ENCODE measurements around the gene CARD18.

CARD18 gene, protein sequence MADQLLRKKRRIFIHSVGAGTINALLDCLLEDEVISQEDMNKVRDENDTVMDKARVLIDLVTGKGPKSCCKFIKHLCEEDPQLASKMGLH

DNA sequence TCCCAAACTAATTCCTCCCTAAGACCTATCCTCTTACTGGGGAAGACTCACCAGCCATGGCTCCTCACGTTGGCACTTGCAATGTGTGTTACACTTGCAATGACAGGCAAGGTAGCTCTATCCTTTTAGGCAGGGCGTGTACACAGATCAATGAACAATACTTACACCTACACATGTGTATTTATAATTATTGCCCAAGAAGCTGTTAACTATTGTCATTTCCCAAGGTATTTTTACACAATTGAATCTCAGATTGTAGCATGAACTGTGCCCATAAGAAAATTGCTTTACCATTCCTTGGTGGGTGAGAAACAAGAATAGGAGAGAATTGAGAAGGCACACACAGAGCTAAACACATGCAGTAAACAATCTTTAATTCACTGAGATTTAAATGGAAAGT is at the start of gene CARD18:
TSS of gene CARD18 (minus strand) at position 101 of the 400 bp plus-strand sequence. CDS start at position 58, 43 bp downstream.
- no peak for DNase-seq (ENCODE audit: low spot score)

DNA sequence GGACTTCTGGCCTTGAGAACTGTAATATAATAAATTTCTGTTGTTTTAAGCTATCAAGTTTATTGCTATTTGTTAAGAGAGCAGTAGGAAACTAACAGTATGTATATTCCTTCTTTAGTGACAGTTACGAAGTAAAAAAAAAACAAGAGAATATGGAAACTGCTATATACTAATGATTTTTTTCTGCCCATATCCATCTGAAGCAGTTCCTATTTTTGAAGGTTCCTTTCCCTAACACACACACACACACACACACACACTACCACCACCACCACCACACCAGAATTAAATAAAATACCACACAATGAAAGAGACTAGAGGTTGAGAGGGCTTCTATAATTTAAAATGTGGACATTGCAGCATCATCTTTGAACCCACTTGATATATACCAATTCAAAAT is 44.4 kb upstream of the CARD18 start:
- no peak for DNase-seq (ENCODE audit: low spot score)

DNA sequence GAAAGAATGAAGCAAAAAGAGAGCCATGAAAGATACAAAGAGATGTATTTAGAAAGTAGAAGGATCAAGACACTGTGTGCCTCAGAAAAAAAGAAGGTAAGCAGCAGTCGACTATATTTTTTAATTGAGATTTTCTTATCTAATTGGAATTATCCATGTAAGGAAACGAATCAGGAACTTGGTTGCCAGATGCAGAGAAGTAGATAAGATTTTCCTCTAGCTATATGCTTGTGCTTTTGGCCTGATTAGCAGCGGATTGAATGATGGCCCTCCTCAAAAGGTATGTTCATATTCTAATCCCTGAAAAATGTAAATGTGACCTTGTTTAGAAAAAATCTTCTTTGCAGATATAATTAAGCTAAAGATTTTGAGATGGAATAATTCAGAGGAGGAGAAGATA is 43.9 kb upstream of the CARD18 start:
- no peak for DNase-seq (ENCODE audit: low spot score)

DNA sequence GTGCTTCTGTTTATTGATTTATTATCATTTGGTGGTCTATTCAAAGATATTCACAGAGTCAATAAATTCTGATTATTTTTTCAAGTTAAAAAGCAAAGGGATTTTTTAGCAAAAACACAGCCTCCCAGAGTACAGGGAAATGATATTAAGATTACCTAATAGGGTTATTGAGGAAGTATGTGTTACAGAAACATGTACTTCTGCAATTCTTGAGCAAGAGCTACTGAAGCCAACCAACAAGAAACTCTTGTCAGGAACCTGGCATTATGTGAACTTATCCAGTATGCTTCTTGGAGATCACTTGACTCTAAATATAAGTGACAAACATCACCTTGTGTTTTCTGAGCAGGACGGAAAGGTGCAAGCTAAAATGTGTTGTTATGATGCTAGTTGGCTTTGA is 42.0 kb upstream of the CARD18 start:
- no peak for DNase-seq (ENCODE audit: low spot score)

DNA sequence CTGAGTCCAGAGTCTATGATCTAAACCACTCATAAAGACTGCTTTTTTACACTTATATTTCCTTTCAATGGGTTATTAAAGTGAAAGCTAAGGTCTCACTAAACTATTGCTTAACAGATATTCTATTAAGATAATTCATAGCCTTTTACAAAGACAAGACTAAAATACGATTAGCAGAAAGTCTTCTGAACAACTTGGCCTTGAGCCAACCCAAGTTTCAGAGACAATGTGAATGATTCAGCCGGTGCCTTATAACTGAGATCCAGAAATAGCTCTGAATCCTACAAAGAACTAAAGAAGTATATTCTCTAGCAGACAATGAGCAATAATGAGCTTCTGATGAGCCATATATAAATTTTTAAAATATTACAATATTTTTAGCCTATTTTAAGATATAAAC is 41.5 kb upstream of the CARD18 start:
- DNase-seq (ENCODE audit: low spot score): no peak

DNA sequence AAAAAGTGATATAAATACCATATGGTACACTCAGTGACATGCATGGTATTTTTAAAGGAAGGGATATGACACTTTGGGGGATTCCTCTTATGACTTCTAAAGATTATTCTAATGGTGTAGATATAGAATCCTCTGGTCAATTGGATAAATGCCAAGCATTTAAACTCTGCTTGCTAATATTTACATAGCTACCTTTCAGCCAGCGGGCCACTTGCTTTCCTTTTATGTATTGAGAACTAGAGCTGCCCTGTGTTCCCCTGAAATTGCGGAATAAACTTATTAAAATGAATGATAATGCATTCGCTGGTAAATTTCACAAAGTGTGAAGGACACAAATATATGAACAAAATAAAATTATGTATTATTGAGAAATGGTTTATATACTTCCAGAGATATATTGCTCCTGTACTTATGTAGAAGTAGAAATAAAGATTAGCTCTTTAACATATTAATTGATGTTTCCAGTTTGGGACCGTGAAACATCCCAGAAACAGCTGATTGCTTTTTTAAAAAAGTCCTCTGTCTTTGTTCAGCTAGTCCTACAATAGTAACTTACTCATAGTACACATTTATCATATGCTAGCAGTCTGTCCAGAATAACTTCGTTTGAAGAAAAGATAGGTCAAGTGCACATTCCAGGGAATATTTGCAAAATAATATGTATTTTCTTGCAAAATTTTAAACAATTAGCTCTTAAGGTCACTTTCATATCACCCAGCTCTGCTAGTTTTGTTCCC is 40.1 kb upstream of the CARD18 start:
- no peak for DNase-seq (ENCODE audit: low spot score)

DNA sequence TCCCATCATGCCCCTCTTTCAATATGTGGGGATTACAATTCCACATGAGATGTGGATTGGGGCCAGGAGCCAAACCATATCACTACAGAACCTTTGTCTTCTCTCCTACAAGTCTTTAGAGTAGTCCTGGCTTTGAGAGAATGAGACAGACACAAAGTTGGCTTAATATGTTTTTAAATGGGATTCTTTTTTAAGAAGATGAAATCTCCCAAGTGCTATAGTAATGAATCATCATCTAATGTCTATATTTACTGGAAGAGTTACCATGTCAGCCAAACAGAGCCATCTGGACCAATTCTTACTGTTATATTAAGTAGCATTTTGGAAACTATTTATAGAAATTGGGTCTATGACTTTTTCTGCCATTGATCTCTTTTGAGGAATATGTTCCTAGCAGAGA is 38.1 kb upstream of the CARD18 start:
- DNase-seq (ENCODE audit: low spot score): no peak

DNA sequence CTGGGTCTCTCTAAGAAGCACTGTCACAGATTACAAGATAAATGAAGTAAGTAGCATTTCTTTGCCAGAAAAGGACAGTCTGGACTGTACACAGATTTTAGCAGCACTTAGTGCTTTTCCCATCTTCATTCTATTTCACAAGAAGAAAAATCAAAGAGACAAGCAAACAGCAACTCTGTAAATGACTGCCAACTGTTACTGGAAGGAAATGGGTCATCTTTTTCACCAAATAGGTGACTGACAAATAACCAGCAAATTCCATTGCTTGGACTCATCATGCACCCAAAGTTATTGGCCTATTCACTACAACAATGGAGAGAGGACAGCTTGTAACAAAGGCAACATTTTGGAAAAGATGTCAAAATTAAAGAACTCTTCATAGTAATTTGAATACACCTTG is 28.9 kb upstream of the CARD18 start:
- DNase-seq (ENCODE audit: low spot score): no peak

DNA sequence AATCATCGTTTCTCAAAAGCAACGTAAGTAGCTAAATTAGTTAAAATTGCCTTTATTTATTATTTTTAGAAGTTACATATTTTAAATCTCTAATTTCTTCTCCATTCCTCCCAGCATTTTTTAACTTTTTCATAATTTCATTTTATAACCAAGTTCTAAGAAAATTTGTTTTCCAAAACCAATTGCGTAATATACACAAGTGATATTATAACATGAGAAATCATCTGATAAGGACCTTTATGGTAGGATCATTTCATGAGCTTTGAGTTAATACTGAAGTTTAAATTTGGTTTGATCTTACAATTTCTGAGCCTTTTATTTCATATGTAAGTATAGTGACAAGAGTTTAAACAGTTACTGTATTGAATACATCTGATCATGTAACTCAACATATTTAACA is 27.7 kb upstream of the CARD18 start:
- no peak for DNase-seq (ENCODE audit: low spot score)

DNA sequence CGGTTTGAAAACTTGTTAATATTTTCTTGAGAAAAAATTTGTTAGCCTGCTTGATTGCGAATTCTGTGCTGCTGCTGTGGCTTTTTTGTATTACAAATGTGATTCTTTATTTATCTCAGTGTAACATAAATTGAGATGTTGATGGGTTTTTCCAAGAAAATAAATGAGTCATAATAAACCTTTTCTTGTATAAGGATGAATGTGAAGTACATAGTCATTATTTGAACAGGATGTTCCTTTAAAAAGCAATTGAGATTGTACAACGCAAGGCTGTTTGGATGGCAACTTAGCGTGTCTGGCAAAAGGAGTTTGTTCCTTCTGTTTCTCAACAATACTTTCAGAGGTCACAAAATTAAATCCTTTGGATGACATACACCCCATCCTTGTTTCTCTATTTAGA is 24.6 kb upstream of the CARD18 start:
- no peak for DNase-seq (ENCODE audit: low spot score)

DNA sequence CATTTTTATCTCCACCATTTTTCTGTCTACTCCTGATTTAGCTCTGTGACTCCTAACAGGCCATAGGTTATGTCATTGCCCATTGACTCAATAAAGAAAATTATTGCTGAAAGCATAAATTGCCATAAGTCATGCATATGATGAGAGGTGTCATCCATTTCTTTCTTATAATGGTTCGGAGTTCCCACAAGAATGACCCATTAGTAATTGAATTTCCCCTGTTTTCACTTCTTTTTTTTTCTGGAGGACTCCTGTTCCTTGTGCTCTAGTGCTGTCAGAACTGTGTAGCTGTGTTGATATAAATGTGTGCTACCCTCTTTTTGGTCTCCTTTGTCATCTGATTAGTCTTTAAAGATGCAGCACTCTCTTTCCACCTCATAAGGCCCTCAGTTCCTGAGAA is 22.9 kb upstream of the CARD18 start:
- no peak for DNase-seq (ENCODE audit: low spot score)

DNA sequence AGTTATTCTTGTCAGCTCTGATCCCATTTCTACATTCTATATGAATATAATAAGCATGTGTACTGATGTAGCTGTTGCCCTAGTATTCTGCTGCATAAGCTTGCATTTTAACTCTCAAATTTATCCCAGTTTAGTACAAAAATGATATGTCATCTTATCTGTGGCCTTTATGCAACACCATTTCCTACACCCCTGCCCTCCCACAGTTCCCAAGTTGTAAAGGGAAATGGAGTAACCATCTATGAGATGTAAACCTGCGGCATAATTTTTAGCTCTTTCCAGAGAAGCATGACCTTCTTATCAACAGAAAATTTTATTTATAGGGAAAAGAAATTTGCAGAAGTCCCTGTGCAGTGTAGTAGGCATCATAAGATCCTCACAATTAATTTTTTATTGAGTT is 18.9 kb upstream of the CARD18 start:
- no peak for DNase-seq (ENCODE audit: low spot score)

DNA sequence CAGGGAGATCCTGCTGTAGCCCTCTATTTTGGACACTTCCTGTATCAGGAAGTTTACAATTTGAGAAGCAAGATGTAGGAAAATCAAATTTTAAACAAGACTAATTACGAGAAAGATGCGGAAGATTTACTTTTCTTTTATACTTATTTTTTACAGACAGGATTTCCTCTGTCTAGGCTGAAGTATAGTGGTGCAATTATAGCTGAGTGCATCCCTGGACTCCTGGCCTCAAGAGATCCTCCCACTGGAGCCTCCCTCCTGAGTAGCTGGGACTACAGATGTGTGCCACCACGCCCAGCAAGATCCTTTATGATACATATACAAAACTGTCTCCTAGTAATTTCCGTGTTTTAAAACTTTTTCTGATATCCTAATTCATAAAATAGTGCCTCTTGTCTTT is 17.2 kb upstream of the CARD18 start:
- no peak for DNase-seq (ENCODE audit: low spot score)

DNA sequence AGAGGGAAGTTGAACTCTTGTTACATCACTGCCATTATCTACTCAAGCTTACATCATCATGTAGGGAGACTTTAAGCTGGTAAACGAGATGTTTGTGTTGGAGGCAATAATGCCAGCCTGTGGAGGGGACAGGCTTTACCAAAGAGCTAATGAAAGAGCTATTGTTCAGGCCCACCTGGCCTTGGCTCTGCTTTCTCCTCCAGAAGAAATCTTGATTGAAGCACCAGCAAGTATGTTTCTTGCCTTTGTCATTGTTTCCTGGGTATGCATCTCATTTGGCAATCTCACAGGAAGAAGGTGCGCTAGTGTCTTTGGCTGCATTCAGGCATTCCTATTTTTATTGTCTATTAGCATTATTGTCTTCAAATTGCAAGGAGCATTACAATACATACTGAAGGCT is 16.7 kb upstream of the CARD18 start:
- no peak for DNase-seq (ENCODE audit: low spot score)

DNA sequence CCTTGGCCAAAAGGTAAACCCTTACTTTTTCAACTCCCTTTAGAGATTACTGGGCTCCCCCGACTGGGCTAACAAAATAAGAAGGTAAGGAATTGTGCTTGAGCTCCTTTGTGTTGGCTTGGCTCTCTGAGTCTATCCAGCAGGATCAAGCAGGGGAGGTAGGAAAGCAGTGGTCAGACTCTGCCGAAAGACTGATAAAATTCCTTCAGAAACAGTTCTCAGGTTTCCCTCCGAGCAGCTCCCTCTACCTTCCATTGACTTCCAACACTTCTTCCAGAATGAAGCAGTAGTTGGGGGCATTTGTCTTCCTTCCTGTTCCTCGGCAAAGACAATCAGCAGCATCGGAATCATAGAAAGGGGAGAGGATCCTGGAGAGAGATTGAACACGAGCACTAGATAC is 16.1 kb upstream of the CARD18 start:
- DNase-seq (ENCODE audit: low spot score): no peak

DNA sequence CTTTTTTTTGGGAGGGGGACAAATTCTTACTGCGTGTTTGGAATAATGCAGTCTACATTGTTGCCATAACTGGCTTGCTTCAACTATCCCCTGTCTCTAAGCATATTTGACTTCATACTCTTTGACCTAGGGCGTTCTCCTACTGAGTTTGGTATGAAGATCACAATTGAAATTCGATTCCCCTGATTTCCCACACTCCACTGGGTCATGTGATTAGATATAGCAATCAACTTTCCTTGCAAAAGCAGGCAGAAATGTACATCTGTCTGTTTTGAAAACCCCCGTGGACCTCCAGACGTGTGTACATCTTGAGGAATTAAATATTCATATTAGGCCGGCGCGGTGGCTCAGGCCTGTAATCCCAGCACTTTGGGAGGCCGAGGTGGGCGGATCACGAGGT is 13.8 kb upstream of the CARD18 start:
- DNase-seq (ENCODE audit: low spot score): no peak

DNA sequence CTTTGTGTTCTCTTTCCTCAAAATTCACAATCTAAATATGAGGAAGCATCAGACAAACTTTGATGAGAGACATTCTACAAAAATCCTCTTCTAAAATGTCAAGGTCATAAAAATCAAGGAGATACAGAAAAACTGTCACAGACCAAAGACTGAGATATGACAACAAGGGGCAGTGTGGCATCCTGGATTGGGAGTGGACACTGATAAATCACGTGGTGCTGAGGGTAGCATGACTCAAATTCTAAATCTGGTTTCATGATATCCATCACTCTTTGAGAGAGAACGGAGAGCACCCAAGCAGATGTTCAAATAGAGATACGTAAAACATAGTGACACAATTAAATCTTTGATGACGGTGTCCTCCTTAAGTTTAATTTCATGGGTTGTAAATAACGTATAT is 13.0 kb upstream of the CARD18 start:
- DNase-seq (ENCODE audit: low spot score): no peak

DNA sequence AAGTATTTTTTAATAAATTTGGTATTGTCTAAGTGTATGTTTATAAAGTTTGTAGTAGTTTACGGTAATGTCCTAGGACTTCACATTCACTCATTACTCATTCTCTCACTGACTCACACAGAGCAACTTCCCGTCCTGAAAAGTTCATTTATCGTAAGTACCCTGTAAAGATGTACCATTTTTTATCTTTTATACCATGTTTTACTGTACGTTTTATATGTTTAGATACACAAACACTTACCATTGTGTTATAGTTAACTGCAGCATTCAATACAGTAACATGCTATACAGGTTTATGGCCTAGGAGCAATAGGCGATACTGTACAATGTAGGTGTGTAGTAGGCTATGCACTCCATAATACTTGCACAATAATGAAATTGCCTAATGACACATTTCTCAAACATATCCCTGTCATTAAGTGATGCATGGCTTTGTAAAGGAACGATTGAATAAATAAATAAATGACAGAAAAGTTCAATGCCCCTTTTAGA is 12.5 kb upstream of the CARD18 start:
- no peak for DNase-seq (ENCODE audit: low spot score)

DNA sequence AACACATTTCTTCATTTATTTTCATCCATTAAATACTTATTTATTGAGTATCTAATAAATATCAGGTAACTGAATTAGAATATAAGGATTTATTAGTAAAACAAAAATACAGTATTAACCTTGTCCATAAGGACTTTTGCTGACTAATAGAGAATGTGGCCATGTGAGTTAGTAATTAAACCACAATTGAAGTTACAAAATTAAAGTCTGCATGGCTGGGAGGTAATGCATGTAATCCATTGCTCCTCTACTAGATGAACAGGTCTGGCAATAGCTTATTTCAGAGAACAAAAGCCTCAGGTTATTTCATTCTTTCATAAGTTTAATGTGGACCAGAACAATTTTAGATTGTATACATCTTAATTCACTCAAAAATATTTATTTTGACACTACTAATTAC is 9.9 kb upstream of the CARD18 start:
- no peak for DNase-seq (ENCODE audit: low spot score)

DNA sequence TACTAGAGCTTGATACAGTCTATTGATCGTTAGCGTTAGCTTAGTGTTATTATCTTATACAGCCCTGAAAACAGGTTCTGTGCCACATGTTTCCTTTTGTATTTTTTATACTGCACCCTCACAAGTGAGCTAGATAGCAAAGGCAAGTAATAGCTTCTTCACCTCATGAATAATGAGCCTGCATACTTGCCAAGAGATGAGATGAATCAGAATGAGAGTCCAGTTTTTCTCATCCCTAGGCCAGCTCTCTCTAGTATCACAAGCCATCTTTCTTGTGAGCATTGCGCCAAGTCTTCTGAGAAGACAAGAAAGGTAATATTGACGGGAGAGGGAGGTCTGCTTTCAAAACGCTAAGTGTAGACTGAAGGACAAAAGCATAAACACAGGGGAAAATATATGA is 8.7 kb upstream of the CARD18 start:
- DNase-seq (ENCODE audit: low spot score): no peak

DNA sequence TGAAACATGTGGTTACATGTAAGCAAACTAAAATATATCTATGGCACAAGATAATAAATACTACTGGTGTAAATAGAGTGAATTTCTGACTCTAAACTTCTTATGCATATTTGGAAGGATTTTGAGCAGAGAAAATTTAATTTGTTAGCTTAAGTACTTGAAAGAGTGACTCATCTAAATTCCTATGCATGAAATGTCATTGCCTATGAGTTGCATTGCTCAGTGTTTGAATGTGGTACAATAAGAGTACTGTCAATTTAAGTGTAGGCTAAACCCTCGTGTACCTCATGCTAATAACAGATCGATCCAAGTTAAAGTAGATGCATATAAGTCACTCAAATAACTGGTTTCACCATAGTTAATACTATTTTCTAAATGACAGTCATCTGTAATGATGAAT is 5.3 kb upstream of the CARD18 start:
- no peak for DNase-seq (ENCODE audit: low spot score)

DNA sequence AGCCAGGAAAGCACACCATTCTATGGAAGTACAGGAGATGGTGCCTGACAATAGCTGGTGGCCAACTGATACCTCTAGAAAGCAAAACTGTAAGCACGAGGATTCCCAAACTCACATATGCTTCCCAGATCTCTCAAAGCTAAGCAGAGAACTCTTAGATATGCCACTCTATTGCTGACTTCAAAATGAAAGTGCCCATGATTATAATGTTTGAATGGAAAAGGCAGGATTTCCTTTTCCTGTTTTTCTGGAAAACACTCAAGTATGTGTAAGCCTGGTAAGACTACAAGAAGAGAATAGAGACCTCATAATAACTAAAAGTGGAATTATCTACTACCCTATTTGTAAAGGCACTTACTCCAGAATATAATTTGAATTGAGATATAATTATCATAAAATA is 2.6 kb upstream of the CARD18 start:
- no peak for DNase-seq (ENCODE audit: low spot score)

DNA sequence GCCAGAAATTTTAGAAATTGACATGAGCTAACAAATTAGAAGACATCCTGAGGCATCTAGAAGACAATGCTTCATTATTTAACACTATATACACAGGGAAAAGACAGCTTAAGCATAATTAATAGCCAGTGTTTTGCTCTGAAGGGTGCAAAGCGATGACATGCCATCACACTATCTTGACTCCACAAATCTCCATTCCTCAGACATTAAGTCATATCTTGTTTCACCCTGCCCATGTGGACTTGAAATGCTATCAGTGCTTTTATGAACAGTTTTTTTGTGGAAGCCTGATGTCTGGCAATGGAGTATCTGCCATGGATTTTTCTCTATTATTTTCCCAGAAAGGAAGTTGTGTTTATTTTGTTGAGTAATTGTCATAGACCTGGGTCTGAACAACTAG is 2.3 kb downstream of the CARD18 start:
- no peak for DNase-seq (ENCODE audit: low spot score)

DNA sequence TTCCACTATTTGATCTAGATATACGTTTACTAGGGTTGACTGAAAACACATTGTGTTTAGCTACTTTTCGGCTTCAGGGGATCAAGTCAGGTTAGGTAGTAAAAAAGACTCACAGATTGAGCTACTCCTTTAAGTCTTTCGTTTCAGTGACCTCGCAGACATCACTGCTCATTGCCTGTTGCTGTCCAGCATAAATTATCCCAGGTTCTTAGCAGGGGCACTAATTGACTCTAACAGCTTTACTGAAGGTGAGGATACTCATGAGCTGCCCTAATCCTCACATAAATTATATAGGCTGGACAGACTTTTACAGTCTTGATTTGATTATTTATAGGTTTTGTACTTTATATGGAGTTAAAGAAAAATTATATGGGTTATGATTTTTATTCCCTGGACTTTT is 3.7 kb downstream of the CARD18 start:
- DNase-seq (ENCODE audit: low spot score): no peak
